Immature natural killer cell (primary cell): ENCODE data around the gene NBEAL2. TPM values are rescaled to one million over a fixed set of nuclear protein-coding genes. Genes with fewer than 3 reads are reported as not detected.

Source experiments
- DNase-seq, 3 donors: peaks; one replicate each; pipeline ENCODE4 v3.0.0; 2022; ENCODE audit warnings: mixed read lengths in 1 of 3
- H3K27ac Mint-ChIP-seq, 6 donors: one replicate each; pipeline ENCODE4 v1.8.0; 2020; ENCODE audit warnings: mixed read lengths in 6 of 6, mild to moderate bottlenecking in 5 of 6, inconsistent platforms in 4 of 6, moderate library complexity in 3 of 6
- H3K27me3 Mint-ChIP-seq, 3 donors: one replicate each; pipeline ENCODE4 v1.8.0; 2020 to 2021; ENCODE audit warnings: low read depth in 3 of 3, mild to moderate bottlenecking in 3 of 3, mixed read lengths in 3 of 3, moderate library complexity in 3 of 3, inconsistent platforms in 1 of 3
- H3K36me3 Mint-ChIP-seq, 3 donors: one replicate each; pipeline ENCODE4 v1.8.0; 2020; ENCODE audit warnings: mixed read lengths in 3 of 3, inconsistent platforms in 2 of 3, mild to moderate bottlenecking in 2 of 3
- H3K4me1 Mint-ChIP-seq, 2 donors: one replicate each; pipeline ENCODE4 v1.8.0; 2020; ENCODE audit warnings: inconsistent platforms in 2 of 2, mild to moderate bottlenecking in 2 of 2, mixed read lengths in 2 of 2, moderate library complexity in 1 of 2
- H3K4me3 Mint-ChIP-seq, 5 donors: one replicate each; pipeline ENCODE4 v1.8.0; 2020; ENCODE audit warnings: mild to moderate bottlenecking in 5 of 5, mixed read lengths in 5 of 5, inconsistent platforms in 3 of 5, moderate library complexity in 3 of 5
- H3K9me3 Mint-ChIP-seq, 6 donors: one replicate each; pipeline ENCODE4 v1.8.0; 2020; ENCODE audit warnings: mild to moderate bottlenecking in 6 of 6, mixed read lengths in 6 of 6, inconsistent platforms in 4 of 6, moderate library complexity in 3 of 6
- polyA plus RNA-seq, 3 donors: library from polyadenylated mRNA; unstranded; fragments of 300-500 nt; fragmentation: Illumina TruSeq; gene quantifications; one replicate each; pipeline ENCODE4 v1.2.3, GENCODE V29; 2021

NBEAL2 gene
- polyA plus RNA-seq, 3 donors from 2014 or later, result 7.9 to 28.4 (median 9.9) TPM

GRCh38 chr3:46947981-46948791, 31.3 kb upstream of the NBEAL2 start:
- H3K9me3 Mint-ChIP-seq, result peaks cover 0 to 2% (median 0%) of the 10 kb centered on the region in 6 donors
- peaks cover 0 to 7% (median 0%) of the 10 kb centered on the region in 3 donors for H3K36me3 Mint-ChIP-seq
- peak; percentile 75 to 81 (median 81) for DNase-seq
- H3K4me1 Mint-ChIP-seq, result peaks cover 99% of the 10 kb centered on the region in 2 donors
- peak overlapping the region; percentile 99 to 100 (median 99) for H3K27ac Mint-ChIP-seq
- H3K27me3 Mint-ChIP-seq, result peaks cover 15 to 33% (median 20%) of the 10 kb centered on the region in 3 donors
- H3K4me3 Mint-ChIP-seq, result peak overlapping the region; percentile 79 to 91 (median 84)

DNA sequence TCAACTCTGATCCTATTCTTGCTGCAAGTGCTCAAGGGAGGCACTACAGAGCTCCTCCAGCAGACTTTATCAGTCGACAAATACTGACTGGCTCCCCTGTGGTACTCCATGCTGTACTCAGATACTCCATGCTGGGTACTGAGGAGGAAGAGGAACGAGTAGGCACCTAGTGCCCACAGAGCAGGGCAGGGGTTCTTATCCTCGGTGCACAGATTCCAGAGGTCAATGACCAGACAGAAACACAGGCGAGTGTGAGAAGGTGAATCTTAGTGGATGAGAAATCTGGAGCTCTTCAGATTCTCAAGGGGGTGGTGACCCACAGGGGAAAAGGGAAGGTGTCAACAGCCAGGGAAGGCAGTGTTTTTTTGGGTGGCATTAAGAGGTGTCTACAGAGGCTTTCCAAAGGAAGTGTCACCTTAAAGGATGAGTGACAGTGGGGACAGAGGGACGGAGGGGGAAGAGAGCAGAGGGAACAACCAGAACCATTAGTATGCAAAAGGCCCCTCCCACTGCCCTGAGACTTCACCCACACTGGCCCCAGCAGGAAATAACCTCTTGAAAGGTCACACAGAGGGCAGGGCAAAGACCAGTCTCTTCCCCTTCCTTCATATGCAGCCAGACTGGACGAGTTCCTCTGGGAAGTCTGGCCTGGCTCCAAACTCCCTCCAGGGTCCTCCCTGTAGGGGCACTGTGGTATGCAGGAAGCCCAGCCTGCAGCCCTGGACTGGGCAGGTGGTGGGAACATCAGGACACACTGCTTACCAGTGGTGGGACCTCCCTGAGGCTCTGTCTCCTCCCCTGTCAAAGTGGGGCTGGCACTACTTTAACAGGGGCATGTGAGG, 30.4 kb upstream of the NBEAL2 start:
- Mint-ChIP-seq H3K27ac (peak overlapping the region; percentile 99 to 100 (median 99)), H3K36me3 (peaks cover 0 to 7% (median 0%) of the 10 kb centered on the region in 3 donors), H3K27me3 (peaks cover 13 to 29% (median 20%) of the 10 kb centered on the region in 3 donors), H3K4me1 (peaks cover 99% of the 10 kb centered on the region in 2 donors), H3K4me3 (peak overlapping the region; percentile 79 to 91 (median 84)), H3K9me3 (peaks cover 0 to 2% (median 0%) of the 10 kb centered on the region in 6 donors)
- DNase-seq, result peak; percentile 37 to 53 (median 44)

GRCh38 chr3:46950177-46950576, 29.3 kb upstream of the NBEAL2 start:
- DNase-seq, result no peak
- peaks cover 16 to 26% (median 20%) of the 10 kb centered on the region in 3 donors for H3K27me3 Mint-ChIP-seq
- H3K36me3 Mint-ChIP-seq, result peaks cover 0 to 3% (median 0%) of the 10 kb centered on the region in 3 donors
- peaks cover 0 to 2% (median 0%) of the 10 kb centered on the region in 6 donors for H3K9me3 Mint-ChIP-seq
- peaks cover 99% of the 10 kb centered on the region in 2 donors for H3K4me1 Mint-ChIP-seq
- peak overlapping the region; percentile 91 to 100 (median 96) for H3K27ac Mint-ChIP-seq
- peak overlapping the region; percentile 68 to 81 (median 75) for H3K4me3 Mint-ChIP-seq

DNA sequence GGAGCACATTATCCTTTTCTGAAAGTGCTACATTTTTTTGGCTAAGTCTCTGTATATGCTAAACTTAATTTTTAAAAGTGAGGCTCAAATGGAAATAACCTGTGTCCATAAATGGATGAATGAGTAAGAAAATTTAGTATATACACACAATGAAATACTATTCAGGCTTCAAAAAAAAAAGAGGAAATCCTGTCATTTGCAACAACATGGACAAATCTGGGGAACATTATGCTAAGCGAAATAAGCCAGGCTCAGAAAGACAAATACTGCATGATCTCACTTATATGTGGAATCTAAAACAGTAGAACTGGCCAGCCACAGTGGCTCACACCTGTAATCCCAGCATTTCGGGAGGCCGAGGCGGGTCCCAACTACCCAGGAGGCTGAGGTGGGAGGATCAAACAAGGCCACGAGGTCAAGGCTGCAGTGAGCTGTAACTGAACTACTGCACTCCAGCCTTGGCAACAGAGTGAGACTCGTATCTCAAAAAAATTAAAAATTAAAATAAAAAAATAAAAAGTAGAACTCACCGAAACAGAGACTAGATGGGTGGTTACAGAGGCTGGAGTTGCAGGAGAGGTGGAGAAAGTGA, 28.7 kb upstream of the NBEAL2 start:
- peak overlapping the region; percentile 88 to 100 (median 95) for H3K27ac Mint-ChIP-seq
- peaks cover 99% of the 10 kb centered on the region in 2 donors for H3K4me1 Mint-ChIP-seq
- H3K9me3 Mint-ChIP-seq, result peaks cover 0 to 2% (median 0%) of the 10 kb centered on the region in 6 donors
- no peak for DNase-seq
- H3K36me3 Mint-ChIP-seq, result peaks cover 0 to 3% (median 0%) of the 10 kb centered on the region in 3 donors
- peak overlapping the region; percentile 52 to 73 (median 70) for H3K4me3 Mint-ChIP-seq
- H3K27me3 Mint-ChIP-seq, result peaks cover 16 to 30% (median 18%) of the 10 kb centered on the region in 3 donors

GRCh38 chr3:46952813-46953212, 26.7 kb upstream of the NBEAL2 start:
- Mint-ChIP-seq H3K9me3 (peaks cover 0 to 2% (median 0%) of the 10 kb centered on the region in 6 donors), H3K36me3 (peaks cover 0 to 3% (median 0%) of the 10 kb centered on the region in 3 donors), H3K4me1 (peaks cover 99% of the 10 kb centered on the region in 2 donors), H3K27ac (peak overlapping the region; percentile 95 to 99 (median 98)), H3K4me3 (peak overlapping the region; percentile 73 to 87 (median 76)), H3K27me3 (peaks cover 9 to 28% (median 22%) of the 10 kb centered on the region in 3 donors)
- no peak for DNase-seq

GRCh38 chr3:46953234-46954010, 26.0 kb upstream of the NBEAL2 start:
- peaks cover 6 to 23% (median 21%) of the 10 kb centered on the region in 3 donors for H3K27me3 Mint-ChIP-seq
- H3K36me3 Mint-ChIP-seq, result peaks cover 0 to 3% (median 0%) of the 10 kb centered on the region in 3 donors
- peak overlapping the region; percentile 73 to 87 (median 76) for H3K4me3 Mint-ChIP-seq
- peaks cover 99% of the 10 kb centered on the region in 2 donors for H3K4me1 Mint-ChIP-seq
- H3K27ac Mint-ChIP-seq, result peak overlapping the region; percentile 95 to 99 (median 98)
- peaks cover 0 to 2% (median 0%) of the 10 kb centered on the region in 6 donors for H3K9me3 Mint-ChIP-seq
- peak; percentile 60 to 73 (median 71) for DNase-seq

DNA sequence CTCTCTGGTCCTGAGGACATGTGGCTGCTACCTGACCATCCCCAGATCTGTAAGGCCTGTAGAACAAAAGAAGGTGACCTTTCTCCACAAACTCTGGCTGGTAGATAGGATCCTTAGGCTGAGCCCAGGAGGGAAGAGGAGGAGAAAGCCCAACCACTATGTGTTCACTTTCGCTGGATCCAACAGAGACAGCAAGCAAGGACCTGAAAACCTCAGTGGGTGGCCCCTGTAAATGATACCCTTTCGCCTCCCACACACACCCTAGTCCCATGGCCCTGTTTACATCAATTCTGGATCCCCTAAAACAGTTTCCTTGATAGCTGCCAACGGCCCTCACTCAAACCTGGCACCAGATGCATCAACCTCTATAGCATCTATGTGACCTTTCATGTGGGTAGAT, 25.3 kb upstream of the NBEAL2 start:
- H3K27ac Mint-ChIP-seq, result peak overlapping the region; percentile 95 to 99 (median 98)
- peak overlapping the region; percentile 73 to 87 (median 76) for H3K4me3 Mint-ChIP-seq
- peaks cover 0 to 3% (median 0%) of the 10 kb centered on the region in 3 donors for H3K36me3 Mint-ChIP-seq
- peaks cover 6 to 25% (median 21%) of the 10 kb centered on the region in 3 donors for H3K27me3 Mint-ChIP-seq
- peaks cover 0 to 2% (median 0%) of the 10 kb centered on the region in 6 donors for H3K9me3 Mint-ChIP-seq
- no peak for DNase-seq
- peaks cover 99% of the 10 kb centered on the region in 2 donors for H3K4me1 Mint-ChIP-seq

DNA sequence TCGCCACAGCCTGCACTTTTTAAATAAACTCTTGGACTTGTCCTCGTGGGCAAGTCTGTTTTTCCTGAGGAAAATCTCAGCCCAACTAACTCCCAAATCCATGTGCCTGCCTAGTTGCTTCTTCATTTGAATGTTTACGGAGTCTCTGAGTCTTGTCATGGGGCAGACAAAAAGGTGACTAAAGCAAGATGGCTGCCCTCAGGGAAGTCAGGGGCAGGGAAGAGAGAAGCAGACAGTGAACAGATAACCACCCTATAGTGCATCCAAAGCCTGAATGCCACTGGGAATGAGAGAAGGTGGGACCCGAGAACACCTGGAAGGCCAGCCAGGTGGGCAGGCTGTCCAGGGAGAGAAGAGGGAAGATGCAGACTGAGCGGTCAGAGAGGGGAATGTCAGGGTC, 24.3 kb upstream of the NBEAL2 start:
- peak overlapping the region; percentile 68 to 83 (median 76) for H3K4me3 Mint-ChIP-seq

GRCh38 chr3:46955801-46956259, 23.6 kb upstream of the NBEAL2 start:
- peaks cover 6 to 34% (median 23%) of the 10 kb centered on the region in 3 donors for H3K27me3 Mint-ChIP-seq

More for the DNA sequence above, 24.3 kb upstream of the NBEAL2 start:
- H3K9me3 Mint-ChIP-seq, result no peaks in the 10 kb centered on the region
- peak overlapping the region; percentile 95 to 99 (median 98) for H3K27ac Mint-ChIP-seq
- peaks cover 99% of the 10 kb centered on the region in 2 donors for H3K4me1 Mint-ChIP-seq
- peaks cover 0 to 3% (median 0%) of the 10 kb centered on the region in 3 donors for H3K36me3 Mint-ChIP-seq
- DNase-seq, result no peak
- H3K27me3 Mint-ChIP-seq, result peaks cover 6 to 33% (median 23%) of the 10 kb centered on the region in 3 donors

DNA sequence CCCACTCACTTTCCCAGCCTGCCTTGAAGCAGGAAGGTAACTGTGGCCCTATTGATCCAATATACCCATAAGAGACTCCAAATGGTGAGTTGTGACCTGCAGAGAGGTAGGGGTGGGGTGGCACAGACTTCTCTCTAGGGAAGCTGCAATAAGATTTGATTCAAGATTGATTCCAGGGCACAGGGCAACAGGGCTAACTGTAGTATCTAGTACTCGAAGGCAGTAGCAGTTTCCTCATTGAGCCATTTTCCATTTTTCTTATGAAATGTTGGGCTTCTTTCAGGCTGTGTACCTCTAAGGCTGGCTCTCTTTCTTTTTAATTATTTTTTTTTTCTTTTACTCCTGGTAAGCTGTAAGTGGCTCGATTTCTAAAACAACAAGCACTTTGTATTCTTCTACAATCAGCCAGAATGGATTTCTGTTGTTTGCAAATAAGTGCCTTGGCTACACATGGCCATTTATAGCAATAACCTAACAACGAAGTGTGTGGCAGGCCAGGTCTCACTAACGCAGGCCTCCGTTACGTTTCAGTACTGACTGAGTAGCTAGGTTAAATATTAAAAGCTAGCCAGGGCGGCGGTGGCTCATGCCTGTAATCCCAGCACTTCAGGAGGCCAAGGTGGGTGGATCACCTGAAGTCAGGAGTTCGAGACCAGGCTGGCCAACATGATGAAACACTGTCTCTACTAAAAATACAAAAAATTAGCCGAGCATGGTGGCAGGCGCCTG, 22.2 kb upstream of the NBEAL2 start:
- Mint-ChIP-seq H3K27ac (peak overlapping the region; percentile 95 to 99 (median 98)), H3K9me3 (no peaks in the 10 kb centered on the region), H3K27me3 (peaks cover 4 to 27% (median 18%) of the 10 kb centered on the region in 3 donors)

More at GRCh38 chr3:46955801-46956259, 23.6 kb upstream of the NBEAL2 start:
- peaks cover 0 to 3% (median 0%) of the 10 kb centered on the region in 3 donors for H3K36me3 Mint-ChIP-seq
- peak; percentile 65 to 68 (median 65) for DNase-seq
- peak overlapping the region; percentile 95 to 99 (median 98) for H3K27ac Mint-ChIP-seq
- H3K9me3 Mint-ChIP-seq, result no peaks in the 10 kb centered on the region
- peak overlapping the region; percentile 68 to 83 (median 76) for H3K4me3 Mint-ChIP-seq
- H3K4me1 Mint-ChIP-seq, result peaks cover 99% of the 10 kb centered on the region in 2 donors

GRCh38 chr3:46958467-46959160, 20.9 kb upstream of the NBEAL2 start:
- Mint-ChIP-seq H3K9me3 (no peaks in the 10 kb centered on the region), H3K36me3 (peaks cover 0 to 4% (median 4%) of the 10 kb centered on the region in 3 donors), H3K4me3 (peak overlapping the region; percentile 65 to 83 (median 73)), H3K27me3 (peaks cover 4 to 27% (median 16%) of the 10 kb centered on the region in 3 donors), H3K27ac (peak overlapping the region; percentile 95 to 99 (median 96)), H3K4me1 (peaks cover 94 to 96% of the 10 kb centered on the region in 2 donors)
- DNase-seq, result no peak

More for the DNA sequence above, 22.2 kb upstream of the NBEAL2 start:
- H3K4me3 Mint-ChIP-seq, result peak overlapping the region in 4 of 5 donors; percentile 68 to 83 (median 75)
- H3K36me3 Mint-ChIP-seq, result no peaks in the 10 kb centered on the region
- no peak for DNase-seq
- H3K4me1 Mint-ChIP-seq, result peaks cover 97 to 100% of the 10 kb centered on the region in 2 donors
